ENCODE data around the gene TBCB. TPM values are rescaled to one million over a fixed set of nuclear protein-coding genes. Genes with fewer than 3 reads are reported as not detected.

TBCB gene
- total RNA-seq, 4 donors from 2014 or later: 118 to 196 (median 154) TPM

DNA sequence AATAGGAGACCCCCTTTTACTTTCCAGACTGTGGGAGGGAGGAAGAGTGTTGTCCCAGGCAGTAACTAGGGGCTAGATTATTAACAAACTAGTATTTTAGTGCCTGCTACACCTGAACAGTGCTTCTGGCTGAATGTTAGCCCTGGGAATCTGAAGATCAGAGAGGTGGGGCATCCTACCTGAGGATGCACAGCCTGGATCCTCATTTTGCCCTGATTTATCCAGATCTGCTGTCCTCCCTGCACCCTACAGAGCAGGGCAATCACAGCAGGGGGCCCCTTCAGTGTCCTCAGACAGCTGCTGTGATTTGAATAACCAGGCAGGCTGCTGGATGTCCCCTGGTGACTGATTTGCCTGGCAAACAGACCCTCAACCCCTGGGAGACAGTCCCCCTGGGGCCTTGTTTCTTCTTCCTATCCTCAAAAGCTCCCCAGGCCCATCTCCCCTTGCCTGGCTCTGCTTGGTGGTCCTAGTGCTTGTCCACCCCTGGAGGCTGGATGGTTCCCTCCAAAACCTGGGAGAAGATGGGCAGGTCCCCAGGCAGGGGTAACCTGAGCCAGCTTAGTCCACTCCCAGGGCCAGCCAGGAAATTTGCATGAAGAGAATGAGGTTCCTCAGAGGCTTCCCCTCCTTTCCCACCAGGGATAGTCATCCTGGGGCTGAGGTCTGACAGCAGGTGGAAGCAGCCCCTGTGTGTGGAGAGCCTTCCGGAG is 4.6 kb upstream of the TBCB start, which contains the start of gene OVOL3:
TSS of gene OVOL3 (plus strand) at position 657 of the 713 bp plus-strand sequence. CDS start 60 bp downstream, outside the sequence.
- Histone ChIP-seq H3K36me3 (no peaks in the 10 kb centered on the region), H3K9me3 (no peaks in the 10 kb centered on the region), H3K4me1 (peaks cover 0 to 8% of the 10 kb centered on the region in 2 donors), H3K27me3 (no peaks in the 10 kb centered on the region), H3K4me3 (no peak within 1 kb of the TSS), H3K27ac (no peak within 1 kb of the TSS)
- TF ChIP-seq, protein P1, sequence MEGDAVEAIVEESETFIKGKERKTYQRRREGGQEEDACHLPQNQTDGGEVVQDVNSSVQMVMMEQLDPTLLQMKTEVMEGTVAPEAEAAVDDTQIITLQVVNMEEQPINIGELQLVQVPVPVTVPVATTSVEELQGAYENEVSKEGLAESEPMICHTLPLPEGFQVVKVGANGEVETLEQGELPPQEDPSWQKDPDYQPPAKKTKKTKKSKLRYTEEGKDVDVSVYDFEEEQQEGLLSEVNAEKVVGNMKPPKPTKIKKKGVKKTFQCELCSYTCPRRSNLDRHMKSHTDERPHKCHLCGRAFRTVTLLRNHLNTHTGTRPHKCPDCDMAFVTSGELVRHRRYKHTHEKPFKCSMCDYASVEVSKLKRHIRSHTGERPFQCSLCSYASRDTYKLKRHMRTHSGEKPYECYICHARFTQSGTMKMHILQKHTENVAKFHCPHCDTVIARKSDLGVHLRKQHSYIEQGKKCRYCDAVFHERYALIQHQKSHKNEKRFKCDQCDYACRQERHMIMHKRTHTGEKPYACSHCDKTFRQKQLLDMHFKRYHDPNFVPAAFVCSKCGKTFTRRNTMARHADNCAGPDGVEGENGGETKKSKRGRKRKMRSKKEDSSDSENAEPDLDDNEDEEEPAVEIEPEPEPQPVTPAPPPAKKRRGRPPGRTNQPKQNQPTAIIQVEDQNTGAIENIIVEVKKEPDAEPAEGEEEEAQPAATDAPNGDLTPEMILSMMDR (IDR thresholded peaks at IDR 0.05): no peak
- no peak for TF ChIP-seq POLR2A (IDR thresholded peaks at IDR 0.05)
- DNase-seq: no peak
- intact Hi-C loops (cut with DNase I; ENCODE audit: low total_unique reads): loop anchor here (10.0 kb wide), 1 partner anchor 56 kb away; the partner anchor contains the start of genes THAP8 and WDR62

DNA sequence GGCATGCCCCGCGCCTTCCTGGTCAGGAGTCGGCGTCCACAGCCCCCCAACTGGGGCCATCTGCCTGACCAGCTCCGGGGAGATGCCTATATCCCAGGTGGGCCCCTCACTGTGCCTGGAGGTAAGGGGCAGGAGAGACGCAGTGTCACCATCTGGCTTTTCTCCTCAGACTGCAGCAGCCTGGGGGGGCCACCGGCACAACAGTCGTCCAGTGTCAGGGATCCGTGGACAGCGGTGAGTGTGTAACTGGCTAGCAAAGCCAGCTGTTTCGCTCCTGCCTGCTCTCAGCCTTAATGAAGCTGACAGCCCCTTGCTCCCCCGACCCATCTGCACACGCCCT is 4.1 kb upstream of the TBCB start:
- DNase-seq: no peak
- no peak for TF ChIP-seq POLR2A (IDR thresholded peaks at IDR 0.05)
- TF ChIP-seq, protein P1 (IDR thresholded peaks at IDR 0.05): no peak
- intact Hi-C loops (cut with DNase I; ENCODE audit: low total_unique reads): loop anchor here (10.0 kb wide), 1 partner anchor 56 kb away; the partner anchor contains the start of genes THAP8 and WDR62
- Histone ChIP-seq H3K4me1 (peaks cover 0 to 8% of the 10 kb centered on the region in 2 donors), H3K27me3 (no peaks in the 10 kb centered on the region), H3K27ac (no peak overlapping the region), H3K9me3 (no peaks in the 10 kb centered on the region), H3K4me3 (no peak overlapping the region), H3K36me3 (no peaks in the 10 kb centered on the region)

DNA sequence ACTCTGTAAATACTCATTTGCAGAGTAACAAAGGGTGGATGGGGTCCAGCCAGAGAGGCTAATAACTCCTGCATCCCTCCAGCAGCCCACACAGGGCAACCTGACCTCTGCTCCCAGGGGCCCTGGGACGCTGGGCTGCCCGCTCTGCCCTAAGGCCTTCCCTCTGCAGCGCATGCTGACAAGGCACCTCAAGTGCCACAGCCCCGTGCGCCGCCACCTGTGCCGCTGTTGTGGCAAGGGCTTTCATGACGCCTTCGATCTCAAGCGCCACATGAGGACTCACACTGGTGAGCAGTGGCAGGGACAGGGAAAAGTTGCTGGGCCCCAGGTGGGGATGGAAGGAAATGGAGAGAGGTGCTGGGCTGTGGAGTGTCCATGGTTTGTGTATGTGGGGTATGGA is 2.6 kb upstream of the TBCB start:
- H3K27ac ChIP-seq: no peak overlapping the region
- H3K4me1 ChIP-seq: peaks cover 0 to 8% of the 10 kb centered on the region in 2 donors
- intact Hi-C loops (cut with DNase I; ENCODE audit: low total_unique reads): loop anchor here (10.0 kb wide), 1 partner anchor 58 kb away; the partner anchor contains the start of genes THAP8 and WDR62
- no peak for DNase-seq
- TF ChIP-seq, protein P1 (IDR thresholded peaks at IDR 0.05): no peak
- TF ChIP-seq POLR2A (IDR thresholded peaks at IDR 0.05): no peak
- H3K27me3 ChIP-seq: no peaks in the 10 kb centered on the region
- no peak overlapping the region for H3K4me3 ChIP-seq
- no peaks in the 10 kb centered on the region for H3K9me3 ChIP-seq
- H3K36me3 ChIP-seq: no peaks in the 10 kb centered on the region

DNA sequence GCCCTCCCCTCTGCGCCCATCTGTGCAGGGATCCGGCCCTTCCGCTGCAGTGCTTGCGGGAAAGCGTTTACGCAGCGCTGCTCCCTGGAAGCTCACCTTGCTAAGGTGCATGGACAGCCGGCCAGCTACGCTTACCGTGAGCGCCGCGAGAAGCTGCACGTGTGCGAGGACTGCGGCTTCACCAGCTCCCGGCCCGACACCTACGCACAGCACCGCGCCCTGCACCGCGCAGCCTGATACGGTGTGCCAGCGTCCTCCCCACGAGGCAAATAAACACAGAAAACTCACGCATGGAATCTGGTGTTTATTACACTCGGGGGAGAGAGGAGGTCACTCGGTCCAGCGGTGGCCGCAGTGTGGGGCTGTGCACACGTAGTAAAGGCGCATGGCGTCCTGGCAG is 1.8 kb upstream of the TBCB start:
- intact Hi-C loops (cut with DNase I; ENCODE audit: low total_unique reads): loop anchor here (10.0 kb wide), 1 partner anchor 59 kb away; the partner anchor contains the start of genes THAP8 and WDR62
- no peaks in the 10 kb centered on the region for H3K36me3 ChIP-seq
- H3K4me3 ChIP-seq: peak overlapping the region in 1 of 2 donors; percentile 78
- H3K27ac ChIP-seq: no peak overlapping the region
- TF ChIP-seq POLR2A (IDR thresholded peaks at IDR 0.05): no peak
- TF ChIP-seq, protein P1 (IDR thresholded peaks at IDR 0.05): no peak
- peaks cover 0 to 8% of the 10 kb centered on the region in 2 donors for H3K4me1 ChIP-seq
- DNase-seq: no peak
- H3K9me3 ChIP-seq: no peaks in the 10 kb centered on the region
- H3K27me3 ChIP-seq: no peaks in the 10 kb centered on the region

All from uterus (tissue), 4 donors.